OCI-LY1 (cell line): ENCODE data around the gene CPNE5.

ENCODE experiments used
- H2AFZ ChIP-seq: fragments of 200-600 bp; sonication (generic), shearing (Covaris generic); 2 replicates; pipeline ENCODE4 v1.6.0; 2014; ENCODE audit warnings: antibody characterized with exemption, mild to moderate bottlenecking, low read length
- H3F3A ChIP-seq: fragments of 200-600 bp; sonication (generic), shearing (Covaris generic); 2 replicates; pipeline ENCODE4 v1.6.0; 2014; ENCODE audit warnings: mild to moderate bottlenecking, antibody characterized with exemption, low read length, moderate library complexity; ENCODE audit not compliant: insufficient read depth
- H3K27ac ChIP-seq: fragments of 200-600 bp; sonication (generic); 2 replicates; pipeline ENCODE4 v1.5.1; 2014; ENCODE audit warnings: low read length, mixed run types, mild to moderate bottlenecking, low read depth; ENCODE audit not compliant: poor library complexity, severe bottlenecking
- H3K27me3 ChIP-seq: fragments of 200-600 bp; sonication (generic); 2 replicates; pipeline ENCODE4 v1.6.0; 2014; ENCODE audit warnings: antibody characterized with exemption, mild to moderate bottlenecking, low read length, moderate library complexity; ENCODE audit not compliant: insufficient read depth
- H3K36me3 ChIP-seq: fragments of 200-600 bp; sonication (generic); 2 replicates; pipeline ENCODE4 v1.6.1; 2014; ENCODE audit warnings: mild to moderate bottlenecking, antibody characterized with exemption, low read length, moderate library complexity, mixed read lengths; ENCODE audit not compliant: insufficient read depth
- H3K4me1 ChIP-seq: fragments of 200-600 bp; sonication (generic); 2 replicates; pipeline ENCODE4 v1.5.1; 2014; ENCODE audit warnings: mild to moderate bottlenecking, low read length, moderate library complexity; ENCODE audit not compliant: insufficient read depth, severe bottlenecking
- H3K4me2 ChIP-seq: fragments of 200-600 bp; sonication (generic), shearing (Covaris generic); 2 replicates; pipeline ENCODE4 v1.6.1; 2014; ENCODE audit warnings: low read length
- H3K4me3 ChIP-seq: fragments of 200-600 bp; sonication (generic); 2 replicates; pipeline ENCODE4 v1.5.1; 2014; ENCODE audit warnings: low read length, low read depth, mild to moderate bottlenecking, mixed read lengths; ENCODE audit not compliant: poor library complexity, severe bottlenecking
- H3K79me2 ChIP-seq: fragments of 200-600 bp; shearing (Covaris generic); 2 replicates; pipeline ENCODE4 v1.6.1; 2016; ENCODE audit warnings: mixed run types, low read length, mixed read lengths; ENCODE audit not compliant: insufficient read depth
- H3K9ac ChIP-seq: fragments of 200-600 bp; sonication (generic), shearing (Covaris generic); 2 replicates; pipeline ENCODE4 v1.6.1; 2014; ENCODE audit warnings: mild to moderate bottlenecking, low read length, mixed read lengths
- H3K9me2 ChIP-seq: fragments of 200-600 bp; sonication (generic), shearing (Covaris generic); 2 replicates; pipeline ENCODE4 v1.6.1; 2014; ENCODE audit warnings: low read depth, mild to moderate bottlenecking, low read length, mixed read lengths
- H3K9me3 ChIP-seq: fragments of 200-600 bp; shearing (Covaris generic); 2 replicates; pipeline ENCODE4 v1.6.1; 2014; ENCODE audit warnings: low read length, mixed read lengths
- H4K20me1 ChIP-seq: fragments of 200-600 bp; sonication (generic), shearing (Covaris generic); 2 replicates; pipeline ENCODE4 v1.6.0; 2016; ENCODE audit warnings: mild to moderate bottlenecking, low read length; ENCODE audit not compliant: insufficient read depth
- CTCF ChIP-seq: fragments of 200-600 bp; sonication (generic), shearing (Covaris generic); IDR thresholded peaks from 2 replicates; pipeline ENCODE4 v1.5.1; 2017; ENCODE audit warnings: mild to moderate bottlenecking, antibody characterized with exemption, low read length, moderate library complexity, mixed read lengths
- EZH2 ChIP-seq: fragments of 200-600 bp; sonication (generic), shearing (Covaris generic); IDR thresholded peaks from 2 replicates; pipeline ENCODE4 v1.8.0; 2017; ENCODE audit warnings: borderline replicate concordance, mixed run types, mild to moderate bottlenecking, antibody characterized with exemption, low read length, moderate library complexity, mixed read lengths

CPNE5 gene

DNA sequence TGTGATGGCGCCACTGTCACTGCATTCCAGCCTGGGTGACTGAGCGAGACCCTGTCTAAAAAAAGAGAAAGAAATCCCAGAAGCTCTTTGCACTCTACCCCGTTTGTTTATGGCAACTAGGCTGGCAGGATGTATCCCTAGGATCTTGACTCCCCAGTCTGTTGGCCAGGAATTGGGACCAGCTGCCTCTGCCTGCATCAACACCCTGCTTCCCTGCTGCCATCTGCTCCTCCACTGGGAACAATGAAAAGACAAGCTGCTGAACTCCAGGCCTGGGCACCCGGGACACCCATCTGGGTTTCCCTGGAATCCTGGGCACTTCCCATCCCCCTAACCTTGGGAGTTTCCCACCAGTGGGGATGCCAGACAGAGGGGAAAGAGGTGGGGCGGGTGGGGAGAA is 64.9 kb downstream of the CPNE5 start:
- Histone ChIP-seq H3K27ac (no peak overlapping the region), H2AFZ (no peak overlapping the region), H3K79me2 (no peaks in the 10 kb centered on the region), H3F3A (no peaks in the 10 kb centered on the region), H3K4me3 (no peak overlapping the region), H3K9ac (no peak overlapping the region), H4K20me1 (no peaks in the 10 kb centered on the region), H3K27me3 (no peaks in the 10 kb centered on the region), H3K9me2 (no peaks in the 10 kb centered on the region), H3K36me3 (no peaks in the 10 kb centered on the region), H3K9me3 (no peaks in the 10 kb centered on the region), H3K4me1 (peaks cover 20% of the 10 kb centered on the region), H3K4me2 (no peak overlapping the region)
- TF ChIP-seq EZH2 (no peak), CTCF (no peak)

- Histone ChIP-seq H3K27ac (no peak overlapping the region), H3F3A (no peaks in the 10 kb centered on the region), H3K4me3 (no peak overlapping the region), H3K4me2 (no peak overlapping the region), H2AFZ (no peak overlapping the region), H3K36me3 (no peaks in the 10 kb centered on the region), H4K20me1 (no peaks in the 10 kb centered on the region), H3K4me1 (peaks cover 34% of the 10 kb centered on the region), H3K79me2 (no peaks in the 10 kb centered on the region), H3K9me2 (no peaks in the 10 kb centered on the region), H3K9me3 (no peaks in the 10 kb centered on the region), H3K27me3 (no peaks in the 10 kb centered on the region), H3K9ac (no peak overlapping the region)
- TF ChIP-seq EZH2: no peak
- TF ChIP-seq CTCF: no peak
Measured at GRCh38 chr6:36772397-36772796, 66.8 kb downstream of the CPNE5 start.

GRCh38 chr6:36771145-36771544 is 68.1 kb downstream of the CPNE5 start:
- TF ChIP-seq CTCF (no peak), EZH2 (no peak)
- no peaks in the 10 kb centered on the region for H3K9me3 ChIP-seq

More at GRCh38 chr6:36771145-36771544, 68.1 kb downstream of the CPNE5 start:
- Histone ChIP-seq H3K4me2 (no peak overlapping the region), H3K9ac (no peak overlapping the region), H2AFZ (no peak overlapping the region), H3K36me3 (no peaks in the 10 kb centered on the region), H4K20me1 (no peaks in the 10 kb centered on the region), H3F3A (no peaks in the 10 kb centered on the region), H3K4me1 (peaks cover 47% of the 10 kb centered on the region), H3K27me3 (no peaks in the 10 kb centered on the region), H3K9me2 (no peaks in the 10 kb centered on the region), H3K4me3 (no peak overlapping the region), H3K27ac (no peak overlapping the region), H3K79me2 (no peaks in the 10 kb centered on the region)
